HG03103 (cell line): ENCODE results near the gene ACYP2.
"Not testable (repeated sequence)": the region's sequence is repeated elsewhere in the genome, so short reads cannot be mapped to it uniquely, and the experiment has no call there.

ENCODE experiments used
- ATAC-seq: cut with Tn5 transposase; IDR thresholded peaks from one replicate; pipeline ENCODE4 v1.9.1; 2021; ENCODE audit warnings: low read depth; ENCODE audit not compliant: unreplicated experiment

ACYP2 gene

DNA sequence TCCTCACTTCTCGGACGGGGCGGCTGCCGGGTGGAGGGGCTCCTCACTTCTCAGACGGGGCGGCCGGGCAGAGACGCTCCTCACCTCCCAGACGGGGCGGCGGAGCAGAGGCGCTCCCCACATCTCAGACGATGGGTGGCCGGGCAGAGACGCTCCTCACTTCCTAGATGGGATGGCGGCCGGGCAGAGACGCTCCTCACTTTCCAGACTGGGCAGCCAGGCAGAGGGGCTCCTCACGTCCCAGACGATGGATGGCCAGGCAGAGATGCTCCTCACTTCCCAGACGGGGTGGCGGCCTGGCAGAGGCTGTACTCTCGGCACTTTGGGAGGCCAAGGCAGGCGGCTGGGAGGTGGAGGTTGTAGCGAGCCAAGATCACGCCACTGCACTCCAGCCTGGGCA lies 19.3 kb upstream of the ACYP2 start:
- not testable (repeated sequence) for ATAC-seq

DNA sequence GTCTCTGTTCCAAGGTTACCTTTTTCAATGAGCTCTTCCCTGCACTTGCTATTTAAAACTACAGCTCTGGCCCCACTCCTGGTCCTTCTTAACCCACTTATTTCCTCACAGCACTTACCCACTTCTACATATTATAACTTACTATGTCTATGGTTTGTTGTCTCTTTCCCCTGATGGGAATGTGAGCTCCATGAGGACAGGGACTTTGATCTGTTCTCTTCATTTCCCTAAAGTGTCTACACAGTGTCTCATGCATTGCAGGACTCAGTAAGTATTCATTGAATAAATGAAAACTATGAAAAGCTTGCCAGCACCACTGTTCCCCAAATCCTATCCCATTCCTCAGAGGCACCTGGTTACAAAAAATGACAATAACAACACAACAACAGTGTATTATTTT lies 18.3 kb upstream of the ACYP2 start:
- ATAC-seq, result no peak

GRCh38 chr2:54099370-54099769 lies 16.0 kb upstream of the ACYP2 start:
- no peak for ATAC-seq

DNA sequence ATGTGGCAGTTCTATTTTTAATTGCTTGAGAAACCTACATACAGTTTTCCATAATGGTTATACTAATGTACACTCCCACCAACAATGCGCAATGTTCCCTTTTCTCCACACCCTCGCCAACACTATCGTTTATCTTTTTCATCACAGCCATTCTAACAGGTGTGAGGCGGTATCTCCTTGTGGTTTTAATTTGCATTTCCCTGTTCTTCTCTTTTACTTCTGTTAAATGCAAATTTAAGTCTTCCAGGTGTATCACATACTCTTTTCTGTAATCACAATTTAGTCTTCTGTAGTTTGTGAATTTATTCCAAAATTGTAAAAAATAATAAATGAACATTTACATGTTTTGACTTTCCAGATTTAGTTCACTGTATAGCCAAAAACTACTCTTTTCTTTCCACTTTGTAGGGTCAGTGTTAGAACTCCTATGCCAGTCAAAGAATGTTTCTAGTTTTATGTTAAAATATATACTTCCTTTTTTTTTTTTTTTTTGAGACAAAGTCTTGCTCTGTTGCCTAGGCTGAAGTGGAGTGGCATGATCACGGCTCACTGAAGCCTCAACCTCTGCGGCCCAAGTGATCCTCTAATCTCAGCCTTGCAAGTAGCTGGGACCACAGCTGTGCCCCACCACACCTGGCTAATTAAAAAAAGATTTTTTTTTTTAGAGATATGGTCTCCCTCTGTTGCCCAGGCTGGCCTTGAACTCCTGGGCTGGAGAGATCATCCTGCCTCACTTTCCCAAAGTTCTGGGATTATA lies 15.4 kb upstream of the ACYP2 start:
- peak; percentile 76 for ATAC-seq

- ATAC-seq, result no peak
Observed at GRCh38 chr2:54100772-54101171, 14.6 kb upstream of the ACYP2 start.

GRCh38 chr2:54103454-54104314 lies 11.7 kb upstream of the ACYP2 start:
- peak; percentile 41 for ATAC-seq

DNA sequence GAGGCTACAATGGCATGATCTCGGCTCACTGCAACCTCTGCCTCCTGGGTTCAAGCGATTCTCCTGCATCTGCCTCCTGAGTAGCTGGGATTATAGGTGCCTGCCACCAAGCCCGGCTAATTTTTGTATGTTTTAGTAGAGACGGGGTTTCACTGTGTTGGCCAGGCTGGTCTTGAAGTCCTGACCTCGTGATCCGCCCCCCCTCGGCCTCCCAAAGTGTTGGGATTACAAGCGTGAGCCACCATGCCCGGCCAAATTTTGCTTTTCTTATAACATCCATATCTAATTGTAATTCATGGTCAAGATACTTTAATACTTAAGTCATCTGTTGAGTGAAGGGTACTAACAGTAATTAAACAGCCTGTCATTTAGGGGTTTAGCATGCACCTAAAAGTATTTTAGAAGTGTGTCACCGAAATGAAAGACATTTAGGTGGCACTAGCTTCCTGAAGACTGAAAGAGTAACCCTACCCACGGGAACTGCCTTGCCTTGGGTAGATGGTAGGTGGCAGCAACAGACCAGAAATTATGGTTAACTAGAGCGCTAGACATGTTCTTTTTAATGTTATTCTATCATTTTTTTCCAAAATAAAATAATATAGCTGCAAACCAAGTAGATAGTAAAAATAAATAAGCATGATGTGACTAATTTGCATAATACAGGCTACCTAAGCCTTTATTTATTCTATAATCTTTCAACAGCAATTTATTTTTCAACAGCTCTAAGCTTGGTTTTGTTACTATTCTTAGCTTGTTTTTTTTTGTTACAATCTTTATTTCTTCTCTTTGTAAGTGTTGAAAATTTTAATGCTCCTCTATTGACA lies 8.6 kb upstream of the ACYP2 start:
- no peak for ATAC-seq

DNA sequence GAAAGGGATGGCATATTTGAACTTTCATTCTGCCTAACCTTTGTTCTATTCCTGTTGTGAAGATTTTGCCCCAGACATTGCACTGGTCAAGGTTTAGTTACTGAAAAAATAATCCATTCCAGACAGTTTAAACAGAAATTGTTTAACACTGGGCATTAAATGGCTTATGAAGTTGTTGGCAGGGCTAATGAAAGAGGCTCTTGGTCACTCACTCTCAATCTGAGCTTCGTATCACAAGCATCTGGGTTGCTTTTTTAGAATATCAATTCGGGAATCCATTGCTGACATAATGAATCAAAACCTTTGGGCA lies 8.0 kb upstream of the ACYP2 start:
- no peak for ATAC-seq

GRCh38 chr2:54107903-54108615 lies 7.4 kb upstream of the ACYP2 start:
- no peak for ATAC-seq

- ATAC-seq, result no peak
Observed at GRCh38 chr2:54109848-54110247, 5.6 kb upstream of the ACYP2 start.

GRCh38 chr2:54114479-54114878 lies 936 bp upstream of the ACYP2 start:
- ATAC-seq, result not testable (repeated sequence)

DNA sequence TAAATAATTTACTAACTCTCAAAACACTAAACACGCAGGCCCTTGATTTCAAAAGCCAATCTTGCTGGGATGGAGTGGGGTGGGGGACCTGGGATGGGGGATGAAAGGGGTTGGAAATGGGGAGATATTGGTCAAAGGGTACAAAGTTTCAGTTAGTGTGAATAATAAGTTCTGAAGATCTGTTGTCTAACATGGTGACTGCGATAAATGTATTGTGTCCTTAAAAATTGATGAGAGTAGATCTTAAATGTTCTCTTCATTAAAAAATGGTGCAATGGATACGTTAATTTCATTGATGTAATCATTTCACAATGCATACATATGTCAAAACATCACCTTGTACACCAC lies 505 bp upstream of the ACYP2 start:
- no peak for ATAC-seq

GRCh38 chr2:54116598-54116997 lies 1.2 kb downstream of the ACYP2 start:
- ATAC-seq, result not testable (repeated sequence)

- ATAC-seq, result no peak
Observed at GRCh38 chr2:54120950-54121349, 5.5 kb downstream of the ACYP2 start.

GRCh38 chr2:54122171-54122935 lies 6.9 kb downstream of the ACYP2 start:
- no peak for ATAC-seq

DNA sequence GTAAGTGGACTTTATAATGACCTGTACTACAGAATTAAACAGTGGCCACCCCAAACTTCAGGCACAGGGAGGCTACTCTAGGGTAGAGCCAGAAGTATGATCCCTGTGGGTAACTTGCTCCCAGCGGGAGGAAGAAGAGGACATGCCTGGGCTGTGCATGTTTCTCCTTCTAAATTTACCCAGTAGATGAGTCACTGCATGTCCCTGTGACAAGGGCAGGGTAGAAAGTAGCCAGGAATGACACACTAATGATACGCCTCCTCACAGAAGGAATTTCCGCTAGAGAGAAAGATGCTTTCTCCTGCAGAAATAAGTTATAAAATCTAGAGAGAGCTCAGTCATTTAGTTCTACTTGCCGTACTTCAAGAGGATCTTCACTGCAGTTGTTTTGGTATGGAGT lies 7.5 kb downstream of the ACYP2 start:
- ATAC-seq, result no peak

GRCh38 chr2:54127174-54127573 lies 11.8 kb downstream of the ACYP2 start:
- ATAC-seq, result not testable (repeated sequence)

GRCh38 chr2:54133056-54133455 lies 17.6 kb downstream of the ACYP2 start:
- no peak for ATAC-seq

DNA sequence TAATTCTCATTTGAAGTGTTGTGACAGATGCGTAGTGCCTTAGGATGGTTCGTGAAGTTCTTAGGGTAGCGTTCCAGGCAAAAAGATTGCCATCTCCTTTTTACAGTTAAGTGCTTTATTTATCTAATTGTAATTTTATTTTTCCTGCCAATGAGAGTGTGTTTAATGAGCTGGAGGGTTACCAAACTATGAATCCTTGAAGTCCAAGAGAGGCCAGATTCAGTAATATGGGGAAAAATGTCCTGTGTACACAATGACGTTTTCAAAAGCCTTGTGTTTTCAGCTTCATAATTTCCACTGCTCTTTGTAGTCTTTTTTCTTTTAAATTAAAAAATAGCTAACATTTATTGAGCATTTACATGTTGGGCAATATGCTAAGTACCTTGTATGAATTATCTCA lies 23.8 kb downstream of the ACYP2 start:
- ATAC-seq, result no peak

DNA sequence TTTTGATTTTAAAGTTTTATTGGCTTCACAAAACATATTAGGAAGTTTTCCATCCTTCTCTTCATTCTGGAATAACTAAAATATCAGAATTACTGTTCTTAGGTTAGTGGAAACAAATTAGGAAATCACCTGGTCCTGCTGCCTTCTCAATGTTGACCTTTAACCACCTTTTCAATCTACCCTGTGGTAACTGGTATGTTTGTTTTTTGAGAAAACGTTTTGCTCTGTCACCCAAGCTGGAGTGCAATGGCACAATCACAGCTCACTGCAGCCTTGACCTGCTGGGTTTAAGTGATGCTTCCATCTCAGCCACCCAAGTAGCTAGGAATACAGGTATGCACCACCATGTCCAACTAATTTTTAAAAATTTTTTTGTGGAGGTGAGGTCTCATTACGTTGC lies 28.4 kb downstream of the ACYP2 start:
- no peak for ATAC-seq
